Suprapubic skin (tissue), 4 donors: ENCODE measurements around the gene DIP2C. TPM values are rescaled to one million over a fixed set of nuclear protein-coding genes. Genes with fewer than 3 reads are reported as not detected.
"Not testable (repeated sequence)": the region's sequence is repeated elsewhere in the genome, so short reads cannot be mapped to it uniquely, and the experiment has no call there.

Source experiments
- DNase-seq, 2 donors: peaks; one replicate each; pipeline ENCODE4 v3.0.0-alpha.2; 2019; ENCODE audit warnings: low spot score in 2 of 2
- H3K27ac ChIP-seq: fragments of 200-600 bp; sonication (generic); one replicate; pipeline ENCODE4 v1.5.1; 2019
- H3K27me3 ChIP-seq: fragments of 200-600 bp; sonication (generic); one replicate; pipeline ENCODE4 v1.5.1; 2019
- H3K36me3 ChIP-seq: fragments of 200-600 bp; sonication (generic); one replicate; pipeline ENCODE4 v1.5.1; 2019
- H3K4me1 ChIP-seq: fragments of 200-600 bp; sonication (generic); one replicate; pipeline ENCODE4 v1.5.1; 2019
- H3K4me3 ChIP-seq: fragments of 200-600 bp; sonication (generic); one replicate; pipeline ENCODE4 v1.5.1; 2019; ENCODE audit warnings: mild to moderate bottlenecking
- H3K9me3 ChIP-seq: fragments of 200-600 bp; sonication (generic); one replicate; pipeline ENCODE4 v1.5.1; 2019
- CTCF ChIP-seq, 2 donors: fragments of 200-600 bp in 1 of 2; fragments of 450-650 bp in 1 of 2; sonication (generic) in 1 of 2; IDR thresholded peaks; one replicate each; pipeline ENCODE4 v1.5.1; 2016 to 2019; ENCODE audit warnings: antibody characterized with exemption in 2 of 2, mild to moderate bottlenecking in 1 of 2, moderate library complexity in 1 of 2
- EP300 ChIP-seq: sonication (generic); formaldehyde crosslinking; IDR thresholded peaks from one replicate; pipeline ENCODE4 v1.6.1; 2017; ENCODE audit warnings: antibody characterized with exemption
- POLR2A ChIP-seq, 2 donors: fragments of 450-650 bp; IDR thresholded peaks; one replicate each; pipeline ENCODE4 v1.6.1; 2017; ENCODE audit warnings: antibody characterized with exemption in 2 of 2, mild to moderate bottlenecking in 2 of 2, moderate library complexity in 2 of 2
- POLR2AphosphoS5 ChIP-seq, 3 donors: sonication (generic); formaldehyde crosslinking; IDR thresholded peaks; one replicate each; pipeline ENCODE4 v1.6.1; 2017; ENCODE audit warnings: antibody characterized with exemption in 3 of 3
- WGBS: methylation state at CpG from one replicate; pipeline ENCODE4 v1.1.5; 2018; 5-methylcytosine and 5-hydroxymethylcytosine counted together
- total RNA-seq, 4 donors: library from RNA; depleted of rRNA; stranded (reverse); fragments of >200 nt; gene quantifications; one replicate each; pipeline ENCODE4 v1.1.0, GENCODE V29; 2016

DIP2C gene
- total RNA-seq, 4 donors from 2014 or later = 6.7 to 23.3 (median 14.7) TPM

GRCh38 chr10:635088-635861, 54.2 kb downstream of the DIP2C start:
- Histone ChIP-seq H3K27ac (no peak overlapping the region), H3K4me3 (no peak overlapping the region), H3K4me1 (peaks cover 6% of the 10 kb centered on the region), H3K27me3 (no peaks in the 10 kb centered on the region), H3K36me3 (no peaks in the 10 kb centered on the region), H3K9me3 (no peaks in the 10 kb centered on the region)
- WGBS = 78% methylated on average over 6 of the region's 25 CpGs
- TF ChIP-seq POLR2A (IDR thresholded peaks at IDR 0.05) = no peak
- no peak for TF ChIP-seq POLR2AphosphoS5 (IDR thresholded peaks at IDR 0.05)
- TF ChIP-seq EP300 = no peak
- no peak for TF ChIP-seq CTCF (IDR thresholded peaks at IDR 0.05)
- DNase-seq = peak; percentile 60 to 78

GRCh38 chr10:634256-634655, 55.2 kb downstream of the DIP2C start:
- Histone ChIP-seq H3K27me3 (no peaks in the 10 kb centered on the region), H3K27ac (no peak overlapping the region), H3K4me1 (peaks cover 6% of the 10 kb centered on the region), H3K4me3 (no peak overlapping the region), H3K9me3 (no peaks in the 10 kb centered on the region), H3K36me3 (no peaks in the 10 kb centered on the region)
- WGBS = 80% methylated on average over 7 of the region's 7 CpGs
- peak in 1 of 2 donors; percentile 8 for DNase-seq
- TF ChIP-seq POLR2AphosphoS5 (IDR thresholded peaks at IDR 0.05) = no peak
- TF ChIP-seq EP300 = no peak
- TF ChIP-seq POLR2A (IDR thresholded peaks at IDR 0.05) = no peak
- no peak for TF ChIP-seq CTCF (IDR thresholded peaks at IDR 0.05)

GRCh38 chr10:633279-634245, 55.9 kb downstream of the DIP2C start:
- H3K27ac ChIP-seq = no peak overlapping the region
- H3K4me1 ChIP-seq = peaks cover 6% of the 10 kb centered on the region
- peak; percentile 46 to 68 for DNase-seq
- H3K4me3 ChIP-seq = no peak overlapping the region
- no peaks in the 10 kb centered on the region for H3K9me3 ChIP-seq
- 89% methylated on average over 37 of the region's 39 CpGs for WGBS
- TF ChIP-seq CTCF (IDR thresholded peaks at IDR 0.05) = no peak
- TF ChIP-seq EP300 = no peak
- TF ChIP-seq POLR2AphosphoS5 (IDR thresholded peaks at IDR 0.05) = no peak
- TF ChIP-seq POLR2A (IDR thresholded peaks at IDR 0.05) = no peak
- no peaks in the 10 kb centered on the region for H3K36me3 ChIP-seq
- H3K27me3 ChIP-seq = no peaks in the 10 kb centered on the region

GRCh38 chr10:632807-633177, 56.7 kb downstream of the DIP2C start:
- H3K9me3 ChIP-seq, H3K27me3 ChIP-seq, H3K4me3 ChIP-seq, H3K36me3 ChIP-seq, H3K4me1 ChIP-seq, H3K27ac ChIP-seq: not testable (repeated sequence)
- WGBS = 97% methylated on average over 7 of the region's 21 CpGs
- peak; percentile 27 to 47 for DNase-seq

DNA sequence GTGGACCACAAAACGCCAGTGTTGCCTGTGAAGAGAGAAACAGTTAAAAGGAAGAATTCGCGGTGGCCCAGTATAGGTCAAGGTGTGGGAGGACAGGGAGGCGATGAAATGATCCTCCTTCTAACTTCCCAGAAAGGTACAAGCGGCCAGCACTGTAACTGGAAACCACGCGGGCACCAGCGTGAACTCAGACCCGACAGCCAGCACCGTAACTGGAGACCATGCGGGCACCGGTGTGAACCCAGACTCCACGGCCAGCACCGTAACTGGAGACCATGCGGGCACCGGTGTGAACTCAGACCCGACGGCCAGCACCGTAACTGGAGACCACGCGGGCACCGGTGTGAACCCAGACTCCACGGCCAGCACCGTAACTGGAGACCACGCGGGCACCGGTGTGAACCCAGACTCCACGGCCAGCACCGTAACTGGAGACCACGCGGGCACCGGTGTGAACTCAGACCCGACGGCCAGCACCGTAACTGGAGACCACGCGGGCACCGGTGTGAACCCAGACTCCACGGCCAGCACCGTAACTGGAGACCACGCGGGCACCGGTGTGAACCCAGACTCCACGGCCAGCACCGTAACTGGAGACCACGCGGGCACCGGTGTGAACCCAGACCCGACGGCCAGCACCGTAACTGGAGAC, 57.2 kb downstream of the DIP2C start:
- not testable (repeated sequence) for H3K4me1 ChIP-seq, H3K4me3 ChIP-seq, H3K27ac ChIP-seq, H3K36me3 ChIP-seq, H3K9me3 ChIP-seq, H3K27me3 ChIP-seq
- DNase-seq = peak in 1 of 2 donors; percentile 32
- 96% methylated on average over 11 of the region's 51 CpGs for WGBS

DNA sequence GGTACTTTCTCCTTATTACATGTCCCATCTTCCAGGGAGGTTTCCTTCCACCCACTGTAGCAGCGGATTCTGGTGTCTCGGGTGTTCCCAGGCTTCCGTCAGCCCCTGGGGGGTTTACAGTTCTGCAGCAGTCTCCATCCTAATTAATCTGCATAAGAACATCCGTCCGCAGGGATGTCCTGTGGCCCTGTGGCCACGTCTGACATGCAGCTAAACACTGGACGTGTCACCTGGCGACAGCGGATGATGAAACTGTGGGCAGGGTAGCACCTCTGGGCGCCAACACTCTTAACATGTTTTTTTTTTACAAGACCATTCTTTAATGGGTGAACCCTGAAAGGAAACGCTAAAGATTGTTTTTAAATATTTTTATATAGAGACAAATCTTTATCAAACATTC, 58.2 kb downstream of the DIP2C start:
- Histone ChIP-seq H3K27me3 (no peaks in the 10 kb centered on the region), H3K4me1 (peaks cover 3% of the 10 kb centered on the region), H3K9me3 (no peaks in the 10 kb centered on the region), H3K36me3 (no peaks in the 10 kb centered on the region), H3K4me3 (no peak overlapping the region), H3K27ac (no peak overlapping the region)
- TF ChIP-seq POLR2A (IDR thresholded peaks at IDR 0.05) = no peak
- TF ChIP-seq POLR2AphosphoS5 (IDR thresholded peaks at IDR 0.05) = no peak
- no peak for TF ChIP-seq EP300
- no peak for TF ChIP-seq CTCF (IDR thresholded peaks at IDR 0.05)
- 91% methylated on average over 11 of the region's 11 CpGs for WGBS
- DNase-seq = peak in 1 of 2 donors; percentile 29
